Endothelial cell of umbilical vein (primary cell): Measurements from ENCODE around the gene PNLIPRP1. TPM values are rescaled to one million over a fixed set of nuclear protein-coding genes. Genes with fewer than 3 reads are reported as not detected.

Experiments
- BruUV-seq: library from RNA; stranded (reverse); fragments of 400-500 nt; replicated peaks from 2 replicates; lab custom pipeline; 2021; lab: Mats Ljungman, UMichigan
- CTCF ChIA-PET: fragments of 300-600, 350-600 bp; sonication (Branson Sonifier 250); formaldehyde crosslinking; loops from one replicate; lab custom pipeline; 2021; ENCODE audit warnings: antibody characterized with exemption, inconsistent platforms; lab: Charles Lee
- POLR2A ChIA-PET: fragments of 300-600, 350-600 bp; sonication (Branson Sonifier 250); formaldehyde crosslinking; loops from one replicate; lab custom pipeline; 2021; ENCODE audit warnings: antibody characterized with exemption, inconsistent platforms; lab: Charles Lee
- DNase-seq: peaks from one replicate; pipeline ENCODE4 v3.0.0-alpha.2; 2011; ENCODE audit warnings: low read depth, low spot score
- FAIRE-seq: peaks from 2 replicates; lab custom pipeline; 2011; peaks lifted over from hg19 to GRCh38; lab: Jason Lieb, UNC
- H2AFZ ChIP-seq: 2 replicates; pipeline ENCODE4 v1.6.0; 2012; ENCODE audit warnings: low read depth, low read length, control low read depth, inconsistent platforms
- H3K27ac ChIP-seq: 2 replicates; pipeline ENCODE4 v1.5.1; 2011; ENCODE audit warnings: low read depth, mild to moderate bottlenecking, control low read depth, low read length, moderate library complexity; ENCODE audit not compliant: insufficient read depth
- H3K27me3 ChIP-seq, 2 experiments: 2 replicates each; pipeline versions ENCODE4 v1.6.0 to v1.6.1; 2011; ENCODE audit warnings: low read length in 2 of 2, mixed read lengths in 1 of 2; ENCODE audit not compliant: control insufficient read depth in 2 of 2, insufficient read depth in 2 of 2
- H3K36me3 ChIP-seq, 2 experiments: 2 replicates in 1 of 2; 3 replicates in 1 of 2; pipeline ENCODE4 v1.5.1; 2011; ENCODE audit warnings: low read length in 2 of 2, mild to moderate bottlenecking in 1 of 2, moderate library complexity in 1 of 2; ENCODE audit not compliant: control insufficient read depth in 2 of 2, insufficient read depth in 2 of 2; ENCODE audit errors: extremely low read depth in 1 of 2
- H3K4me1 ChIP-seq: 3 replicates; pipeline ENCODE4 v1.5.1; 2011; ENCODE audit warnings: mild to moderate bottlenecking, low read length; ENCODE audit not compliant: control insufficient read depth, insufficient read depth; ENCODE audit errors: extremely low read depth
- H3K4me2 ChIP-seq: 2 replicates; pipeline ENCODE4 v1.6.1; 2011; ENCODE audit warnings: low read length, control low read depth, mixed read lengths; ENCODE audit not compliant: insufficient read depth
- H3K4me3 ChIP-seq, 3 experiments: fragments of 200-600 bp in 1 of 3; sonication (generic), shearing (Covaris generic) in 1 of 3; replicated peaks in 1 of 3; 2 replicates each; pipeline ENCODE4 v1.5.1; 2011 to 2016; ENCODE audit warnings: control low read depth in 3 of 3, low read length in 3 of 3, mild to moderate bottlenecking in 2 of 3, inconsistent platforms in 1 of 3, low read depth in 1 of 3, moderate library complexity in 1 of 3; ENCODE audit not compliant: insufficient read depth in 1 of 3
- H3K79me2 ChIP-seq: 2 replicates; pipeline ENCODE4 v1.6.0; 2012; ENCODE audit warnings: low read length, inconsistent platforms; ENCODE audit not compliant: control insufficient read depth, insufficient read depth
- H3K9ac ChIP-seq: replicated peaks from 2 replicates; pipeline ENCODE3; 2011; ENCODE audit warnings: low read length, control low read depth; ENCODE audit not compliant: insufficient read depth; ENCODE audit errors: extremely low read depth
- H3K9me1 ChIP-seq: replicated peaks from 3 replicates; pipeline ENCODE4 v1.6.0; 2011; ENCODE audit warnings: mild to moderate bottlenecking, low read length; ENCODE audit not compliant: control insufficient read depth, insufficient read depth; ENCODE audit errors: extremely low read depth
- H3K9me3 ChIP-seq: replicated peaks from 2 replicates; pipeline ENCODE4 v1.5.1; 2012; ENCODE audit warnings: low read length, inconsistent platforms; ENCODE audit not compliant: control insufficient read depth, insufficient read depth
- H4K20me1 ChIP-seq: replicated peaks from 2 replicates; pipeline ENCODE3; 2011; ENCODE audit warnings: mild to moderate bottlenecking, low read length; ENCODE audit not compliant: control insufficient read depth, insufficient read depth; ENCODE audit errors: extremely low read depth
- CTCF ChIP-seq, 2 donors: IDR thresholded peaks; 1 replicate in 1 of 2; 2 replicates in 1 of 2; pipeline ENCODE4 v1.5.1; 2011; ENCODE audit warnings: low read length in 2 of 2, mild to moderate bottlenecking in 2 of 2, moderate library complexity in 2 of 2, control low read depth in 1 of 2, inconsistent platforms in 1 of 2, low read depth in 1 of 2; ENCODE audit not compliant: insufficient read depth in 1 of 2; ENCODE audit errors: extremely low read depth in 1 of 2
- EZH2 ChIP-seq: IDR thresholded peaks from 2 replicates; pipeline ENCODE4 v1.6.1; 2012; ENCODE audit warnings: borderline replicate concordance, low read depth, mild to moderate bottlenecking, moderate library complexity, low read length, inconsistent platforms; ENCODE audit not compliant: severe bottlenecking
- FOS ChIP-seq: IDR thresholded peaks from 2 replicates; pipeline ENCODE4 v1.6.1; 2011; ENCODE audit warnings: mild to moderate bottlenecking, low read length, moderate library complexity, borderline replicate concordance; ENCODE audit not compliant: insufficient read depth
- GATA2 ChIP-seq: IDR thresholded peaks from 2 replicates; pipeline ENCODE4 v1.7.0; 2011; ENCODE audit warnings: low read depth, mild to moderate bottlenecking, moderate library complexity, mixed read lengths, low read length; ENCODE audit not compliant: insufficient read length, insufficient read depth
- JUN ChIP-seq: IDR thresholded peaks from 2 replicates; pipeline ENCODE4 v1.6.1; 2011; ENCODE audit warnings: borderline replicate concordance, low read depth; ENCODE audit not compliant: insufficient read length, insufficient read depth
- MYC ChIP-seq: IDR thresholded peaks from one replicate; pipeline ENCODE4 v1.6.1; 2011; ENCODE audit warnings: mild to moderate bottlenecking, low read depth, low read length
- POLR2A ChIP-seq: IDR thresholded peaks from 2 replicates; pipeline ENCODE4 v1.6.1; 2012; ENCODE audit warnings: low read depth, mild to moderate bottlenecking, control low read depth, low read length
- POLR2AphosphoS5 ChIP-seq: IDR thresholded peaks from 2 replicates; pipeline ENCODE4 v1.6.1; 2012; ENCODE audit warnings: low read depth, mild to moderate bottlenecking, control low read depth, low read length, moderate library complexity; ENCODE audit not compliant: insufficient read depth
- dilution Hi-C: fragments of 300-500 bp; cut with MboI; formaldehyde crosslinking; loops from one replicate; pipeline ENCODE4 v1.15.0; 2019; ENCODE audit warnings: low sequenced_read_pairs; ENCODE audit not compliant: extremely low pct_ligation_motif_present
- intact Hi-C: fragments of 100-400 bp; cut with micrococcal nuclease; formaldehyde crosslinking; loops from one replicate; pipeline ENCODE4 v1.10.0; 2022
- polyA plus RNA-seq, 4 experiments: library from polyadenylated mRNA; depleted of rRNA in 3 of 4; stranded (reverse) in 3 of 4; unstranded in 1 of 4; fragments of >200 nt; gene quantifications; 2 replicates each; pipeline versions ENCODE4 v1.2.1 to v1.2.3, GENCODE V29; 2011 to 2012; ENCODE audit warnings: missing spikeins in 1 of 4
- total RNA-seq: library from RNA; stranded (reverse); gene quantifications from 2 replicates; pipeline ENCODE4 v1.2.3, GENCODE V29; 2021
- TF ChIP-seq, protein P1 (sequence below): IDR thresholded peaks from 2 replicates; pipeline ENCODE4 v1.6.1; 2011; ENCODE audit not compliant: insufficient read depth, insufficient read length

PNLIPRP1 gene
- total and polyA plus RNA-seq, 2 donors (not counting 3 experiments of a cell fraction or from before 2014, with no cell fraction given): not detected

DNA sequence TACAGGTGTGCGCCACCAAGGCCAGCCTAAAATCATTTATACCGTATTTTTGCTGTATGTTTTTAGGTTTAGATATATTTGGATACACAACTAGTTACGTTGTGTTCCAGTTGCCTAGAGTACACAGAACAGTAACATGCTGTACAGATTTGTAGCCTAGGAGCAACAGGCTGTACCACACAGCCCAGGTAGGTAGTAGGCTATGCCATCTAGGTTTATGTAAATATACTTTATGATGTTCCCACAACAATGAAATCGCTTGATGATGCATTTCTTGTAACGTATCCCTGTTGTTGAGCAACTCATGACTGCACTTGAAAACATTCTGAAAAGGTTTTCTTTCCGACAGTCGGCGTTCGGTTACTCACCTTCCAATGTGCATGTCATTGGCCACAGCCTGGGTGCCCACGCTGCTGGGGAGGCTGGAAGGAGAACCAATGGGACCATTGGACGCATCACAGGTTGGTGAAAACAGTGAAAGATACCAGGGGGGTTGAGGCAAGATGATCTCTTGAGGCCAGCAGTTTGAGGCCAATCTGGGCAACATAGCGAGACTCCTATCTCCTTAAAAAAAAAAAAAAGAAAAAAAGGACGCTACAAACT is 37.3 kb upstream of the PNLIPRP1 start:
- Histone ChIP-seq H3K9me3 (no peaks in the 10 kb centered on the region), H3K79me2 (no peaks in the 10 kb centered on the region), H3K4me2 (no peak overlapping the region), H2AFZ (no peak overlapping the region), H3K4me3 (no peak overlapping the region), H3K4me1 (no peaks in the 10 kb centered on the region), H3K36me3 (no peaks in the 10 kb centered on the region), H4K20me1 (no peaks in the 10 kb centered on the region), H3K9me1 (no peaks in the 10 kb centered on the region), H3K27me3 (no peaks in the 10 kb centered on the region), H3K27ac (no peak overlapping the region), H3K9ac (no peak overlapping the region)
- ChIA-PET CTCF (no interaction called here), POLR2A (no interaction called here)
- BruUV-seq: no TSS peak
- DNase-seq (no peak), FAIRE-seq (no peak)
- dilution Hi-C loops: no loop called here
- TF ChIP-seq POLR2A (no peak), EZH2 (no peak), GATA2 (no peak), POLR2AphosphoS5 (no peak), FOS (no peak), JUN (no peak), MYC (no peak), CTCF (IDR thresholded peaks at IDR 0.05; ENCODE audit: extremely low read depth in 1 of 2, insufficient read depth in 1 of 2, low read depth in 1 of 2, low read length in 2 of 2) (no peak)
- TF ChIP-seq, protein P1, sequence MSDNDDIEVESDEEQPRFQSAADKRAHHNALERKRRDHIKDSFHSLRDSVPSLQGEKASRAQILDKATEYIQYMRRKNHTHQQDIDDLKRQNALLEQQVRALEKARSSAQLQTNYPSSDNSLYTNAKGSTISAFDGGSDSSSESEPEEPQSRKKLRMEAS: no peak
- intact Hi-C loops: no loop called here
